Urothelium cell line (cell line): Measurements from ENCODE around the gene MARK3.

Experiments used
- DNase-seq: peaks from one replicate; pipeline ENCODE4 v3.0.0; 2011; ENCODE audit warnings: low spot score, mixed read lengths
- FAIRE-seq: peaks from 2 replicates; lab custom pipeline; 2011; peaks lifted over from hg19 to GRCh38; lab: Jason Lieb, UNC

Gene MARK3

GRCh38 chr14:103393676-103394626 lies 8.7 kb downstream of the MARK3 start:
- no peak for FAIRE-seq

GRCh38 chr14:103395244-103395643 lies 10.0 kb downstream of the MARK3 start:
- FAIRE-seq (no peak), DNase-seq (no peak)

More at GRCh38 chr14:103393676-103394626, 8.7 kb downstream of the MARK3 start:
- DNase-seq: peak; percentile 17

- DNase-seq (no peak), FAIRE-seq (no peak)
These were observed 11.2 kb downstream of the MARK3 start for GRCh38 chr14:103396463-103396862.

DNA sequence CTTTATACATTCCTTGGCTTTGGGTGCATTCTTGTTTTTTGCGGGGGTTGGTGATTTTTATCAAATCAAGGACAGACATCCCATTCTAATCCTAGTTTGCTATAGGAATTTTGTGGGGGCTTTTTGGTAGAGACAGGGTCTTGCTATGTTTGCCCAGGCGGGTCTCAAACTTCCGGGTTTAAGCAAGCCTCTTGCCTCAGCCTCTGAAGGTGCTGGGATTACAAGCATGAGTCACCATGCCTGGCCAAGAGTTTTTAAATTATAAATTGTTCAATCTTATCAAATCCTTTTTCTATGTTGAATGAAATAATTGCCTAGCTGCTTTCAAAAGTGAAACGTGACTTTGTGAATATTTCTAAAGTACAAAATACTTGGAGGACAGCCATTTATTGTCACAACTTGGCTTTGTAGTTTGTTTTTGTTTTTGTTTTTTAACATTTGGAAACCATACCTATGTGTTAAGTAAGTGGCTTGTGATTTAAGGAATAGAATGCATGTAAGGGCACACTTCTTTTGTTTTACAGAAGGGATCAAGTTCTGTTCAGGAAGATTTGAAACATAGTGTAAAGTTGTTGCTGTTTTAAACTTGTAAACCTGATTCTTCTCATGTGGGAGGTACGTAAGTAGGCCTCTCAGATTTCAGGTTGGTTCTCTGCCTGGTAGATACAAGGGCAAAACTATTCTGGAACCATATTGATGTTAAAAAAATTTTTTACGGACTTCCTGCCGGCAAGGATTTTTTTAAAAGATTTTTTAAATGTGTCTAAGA lies 13.4 kb downstream of the MARK3 start:
- FAIRE-seq (no peak), DNase-seq (no peak)

DNA sequence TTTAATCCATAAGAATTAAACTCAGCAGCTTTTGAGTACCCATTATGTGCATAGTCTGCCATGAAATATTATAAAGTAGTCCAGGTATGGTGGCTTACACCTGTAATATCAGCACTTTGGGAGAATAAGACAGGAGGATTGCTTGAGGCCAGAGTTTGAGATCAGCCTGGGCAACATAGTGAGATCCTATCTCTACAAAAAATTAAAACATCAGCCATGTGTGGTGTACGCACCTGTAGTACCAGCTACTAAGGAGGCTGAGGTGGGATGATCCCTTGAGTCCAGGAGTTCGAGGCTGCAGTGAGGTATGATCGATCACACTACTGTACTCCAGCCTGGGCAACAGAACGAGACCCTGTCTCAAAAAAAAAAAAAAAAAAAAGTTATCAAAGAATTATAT lies 15.3 kb downstream of the MARK3 start:
- no peak for FAIRE-seq
- DNase-seq: no peak

DNA sequence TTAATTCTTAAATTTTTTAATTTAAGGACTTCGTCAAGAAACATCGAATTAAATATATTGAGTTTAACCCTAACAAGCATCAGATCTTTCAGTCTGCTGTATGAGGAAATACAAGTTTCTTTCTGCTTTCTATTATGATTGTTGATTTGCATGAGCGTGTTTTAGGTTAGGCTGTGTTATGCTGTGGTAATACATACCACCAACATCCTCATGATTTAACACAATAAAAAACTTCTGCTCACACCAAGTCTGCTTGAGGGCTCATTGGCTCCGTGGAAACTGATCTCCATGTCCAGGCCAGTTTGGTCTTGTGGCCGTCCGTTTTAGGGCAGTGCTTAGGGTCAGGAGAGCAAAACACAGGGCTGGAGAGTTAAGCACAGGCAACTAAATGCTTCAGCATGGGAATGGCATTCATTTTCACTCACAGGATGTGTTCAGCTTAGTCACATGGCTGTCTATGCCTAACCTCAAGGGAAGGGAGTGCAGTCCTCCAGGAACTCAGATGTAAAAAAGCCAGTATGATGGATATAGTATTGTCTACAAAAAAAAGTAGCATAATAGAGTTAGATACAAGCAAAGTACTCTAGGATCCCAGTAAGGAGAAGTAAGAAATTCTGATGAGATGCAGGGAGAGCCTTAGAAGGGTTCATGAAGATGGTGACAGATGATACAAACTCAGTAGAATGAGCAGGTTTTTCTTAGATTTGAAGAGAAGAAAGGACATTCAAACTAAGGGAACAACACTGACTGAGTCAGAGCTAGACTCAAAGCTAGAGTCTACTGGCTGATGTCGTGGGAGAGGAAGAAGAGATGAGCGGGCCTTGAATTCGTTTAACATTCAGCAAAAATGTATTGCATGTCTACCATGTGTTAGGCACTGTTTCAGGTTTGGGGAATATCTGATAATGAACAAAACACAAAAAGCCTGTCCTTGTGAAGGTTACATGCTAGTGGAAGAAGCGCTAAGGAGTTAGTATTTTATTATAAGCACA lies 16.3 kb downstream of the MARK3 start:
- FAIRE-seq: no peak
- no peak for DNase-seq

GRCh38 chr14:103402695-103403094 lies 17.5 kb downstream of the MARK3 start:
- FAIRE-seq (no peak), DNase-seq (no peak)

GRCh38 chr14:103404032-103404918 lies 19.1 kb downstream of the MARK3 start:
- FAIRE-seq: no peak

GRCh38 chr14:103404920-103405319 lies 19.7 kb downstream of the MARK3 start:
- FAIRE-seq: no peak

More at GRCh38 chr14:103404032-103404918, 19.1 kb downstream of the MARK3 start:
- no peak for DNase-seq

GRCh38 chr14:103408491-103409155 lies 23.4 kb downstream of the MARK3 start:
- no peak for DNase-seq
- no peak for FAIRE-seq

More at GRCh38 chr14:103404920-103405319, 19.7 kb downstream of the MARK3 start:
- no peak for DNase-seq

DNA sequence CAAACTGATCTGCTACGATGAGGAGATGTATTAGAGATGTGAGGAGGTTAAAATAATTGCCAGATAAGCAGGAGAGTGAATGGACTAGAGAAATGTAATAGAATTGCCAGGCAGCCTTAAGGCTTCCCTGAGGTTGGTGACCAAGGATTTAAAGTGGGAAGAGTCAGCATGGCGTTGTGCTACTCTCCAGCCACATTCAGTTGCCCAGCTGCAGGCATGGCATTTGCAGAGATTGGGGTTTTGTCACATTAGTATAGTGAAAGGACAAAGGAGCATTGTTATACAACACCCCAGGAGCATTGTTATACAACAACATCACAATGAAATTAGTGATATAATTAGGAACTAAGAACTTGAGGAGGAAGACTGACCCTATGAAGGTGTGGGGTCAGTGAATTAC lies 31.7 kb downstream of the MARK3 start:
- FAIRE-seq: no peak

GRCh38 chr14:103418481-103418818 lies 33.2 kb downstream of the MARK3 start:
- FAIRE-seq: no peak
- DNase-seq: no peak

More for the DNA sequence above, 31.7 kb downstream of the MARK3 start:
- no peak for DNase-seq

DNA sequence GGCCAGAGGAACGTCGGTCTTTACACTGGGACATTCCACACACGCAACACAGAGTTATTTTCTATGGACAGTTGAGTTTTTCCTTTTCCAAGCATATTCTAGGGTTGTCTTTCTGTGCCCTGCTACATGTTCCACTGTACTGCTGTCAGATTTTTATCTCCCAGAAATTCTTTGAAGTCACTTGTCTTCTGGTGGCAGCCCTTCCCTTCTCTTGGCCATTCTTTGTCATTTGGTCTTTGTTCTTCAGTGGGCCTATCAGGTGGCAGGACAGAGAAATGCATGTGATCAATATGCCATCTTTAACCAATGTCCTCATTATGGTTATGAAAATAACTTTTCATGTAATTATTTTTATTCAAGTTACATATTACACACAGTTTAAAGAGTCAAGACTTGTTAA lies 36.3 kb downstream of the MARK3 start:
- DNase-seq: no peak
- FAIRE-seq: no peak

DNA sequence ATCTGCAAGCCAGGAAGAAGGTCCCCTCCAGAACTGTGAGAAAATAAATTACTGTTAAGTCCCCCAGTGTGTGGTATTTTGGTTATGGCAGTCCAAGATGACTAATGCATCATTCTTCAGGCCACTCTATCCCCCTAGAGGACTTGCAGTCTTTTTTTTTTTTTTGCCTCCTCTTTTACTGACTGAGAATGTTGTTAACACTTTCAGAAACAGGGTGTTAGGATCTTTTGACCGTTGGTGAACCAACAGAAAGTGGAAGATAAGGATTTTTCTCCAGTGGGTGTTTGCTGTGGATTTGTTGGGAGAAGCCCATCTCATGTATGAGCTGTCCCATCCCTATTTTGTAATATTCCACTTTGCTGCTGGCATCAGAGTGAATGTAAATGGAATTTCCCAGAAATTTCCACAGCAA lies 37.8 kb downstream of the MARK3 start:
- FAIRE-seq (no peak), DNase-seq (peak; percentile 9)

DNA sequence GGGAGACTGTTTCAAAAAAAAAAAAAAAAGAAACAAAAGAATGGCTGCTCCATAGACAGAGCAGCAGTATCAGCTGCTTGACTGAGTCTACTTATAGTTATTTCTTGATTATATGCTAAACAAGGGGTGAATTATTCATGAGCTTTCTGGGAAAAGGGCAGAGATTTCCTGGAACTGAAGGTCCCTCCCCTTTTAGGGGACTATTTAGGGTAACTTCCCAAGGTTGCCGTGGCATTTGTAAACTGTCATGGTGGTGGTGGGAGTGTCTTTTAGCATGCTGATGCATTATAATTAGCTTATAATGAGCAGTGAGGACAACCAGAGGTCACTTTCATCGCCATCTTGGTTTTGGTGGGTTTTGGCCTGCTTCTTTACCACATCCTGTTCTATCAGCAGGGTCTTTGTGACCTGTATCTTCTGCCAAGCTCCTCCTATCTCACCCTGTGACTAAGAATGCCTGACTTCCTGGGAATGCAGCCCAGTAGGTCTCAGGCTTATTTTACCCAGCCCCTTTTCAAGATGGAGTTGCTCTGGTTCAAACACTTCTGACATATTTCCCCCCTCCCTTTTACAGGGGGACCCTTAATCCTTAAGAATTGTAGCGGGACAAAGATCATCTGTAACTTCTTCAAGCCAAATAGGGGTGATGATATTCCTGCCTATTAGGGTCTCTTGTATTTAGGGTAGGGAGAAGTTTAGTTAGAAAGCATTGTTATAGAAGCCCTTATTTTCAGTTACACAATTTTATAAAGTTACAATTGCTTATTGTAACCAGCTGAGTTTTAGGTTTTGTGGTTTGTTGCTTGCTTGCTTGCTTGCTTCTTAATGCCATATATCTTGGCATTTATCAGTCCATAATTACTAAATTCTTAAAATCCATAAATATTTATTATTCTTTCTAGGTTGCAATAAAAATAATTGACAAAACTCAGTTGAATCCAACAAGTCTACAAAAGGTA lies 42.5 kb downstream of the MARK3 start:
- DNase-seq (no peak), FAIRE-seq (no peak)

- FAIRE-seq: no peak
- DNase-seq: no peak
These were observed 43.7 kb downstream of the MARK3 start for GRCh38 chr14:103428723-103429556.

GRCh38 chr14:103430358-103430757 lies 45.1 kb downstream of the MARK3 start:
- FAIRE-seq (no peak), DNase-seq (no peak)
